ENCODE data around the gene GRIA3.
A peak's percentile ranks its signal among the peaks of the same experiment; 100 is the strongest.

Gene GRIA3

DNA sequence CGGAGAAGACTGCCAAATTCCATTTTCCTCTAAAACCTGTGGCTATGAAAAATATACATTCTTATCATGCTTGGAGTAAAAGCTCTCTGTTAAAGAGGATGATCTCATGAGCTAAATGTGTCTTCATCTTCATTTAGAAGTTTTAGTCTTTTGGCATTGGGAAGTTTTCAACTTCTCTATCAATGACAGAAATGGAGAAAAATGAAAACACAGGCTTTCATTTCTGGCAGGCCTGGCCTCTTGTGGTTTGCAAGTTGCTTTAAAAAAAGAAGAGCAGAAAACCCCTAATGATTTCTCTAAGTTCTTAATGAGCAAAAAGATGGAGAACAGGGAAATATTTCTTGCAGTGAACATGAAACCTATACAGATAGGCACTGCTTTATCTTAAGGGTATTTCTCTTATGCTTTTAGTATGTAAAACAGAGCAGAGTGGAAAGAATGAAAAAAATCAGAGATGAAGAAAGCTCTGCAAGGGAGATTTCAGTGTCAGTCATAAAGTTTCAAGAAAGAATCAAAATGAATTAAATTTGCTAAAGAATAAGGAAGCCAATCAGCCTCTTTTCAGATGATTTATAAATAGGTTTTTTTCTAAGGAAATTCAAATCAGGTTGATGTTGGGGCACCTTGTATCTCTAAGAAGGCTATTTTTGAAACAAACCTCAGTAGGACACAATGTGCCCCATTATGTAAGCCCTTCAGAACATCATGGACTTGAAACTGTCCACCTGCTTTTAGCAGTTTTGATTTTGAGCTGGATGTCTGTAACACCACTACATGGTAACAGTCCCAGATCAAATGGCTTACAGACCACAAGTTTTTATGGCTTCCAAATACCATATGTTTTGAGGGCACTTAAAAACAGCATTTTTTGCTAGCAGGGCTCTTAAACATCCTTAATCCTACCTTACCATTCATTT is 225.0 kb downstream of the GRIA3 start:
- DNase-seq (ENCODE audit: low read depth) = peak; percentile 87
- no peak overlapping the region for H3K4me3 ChIP-seq (ENCODE audit: low read length)
- TF ChIP-seq, protein P1, sequence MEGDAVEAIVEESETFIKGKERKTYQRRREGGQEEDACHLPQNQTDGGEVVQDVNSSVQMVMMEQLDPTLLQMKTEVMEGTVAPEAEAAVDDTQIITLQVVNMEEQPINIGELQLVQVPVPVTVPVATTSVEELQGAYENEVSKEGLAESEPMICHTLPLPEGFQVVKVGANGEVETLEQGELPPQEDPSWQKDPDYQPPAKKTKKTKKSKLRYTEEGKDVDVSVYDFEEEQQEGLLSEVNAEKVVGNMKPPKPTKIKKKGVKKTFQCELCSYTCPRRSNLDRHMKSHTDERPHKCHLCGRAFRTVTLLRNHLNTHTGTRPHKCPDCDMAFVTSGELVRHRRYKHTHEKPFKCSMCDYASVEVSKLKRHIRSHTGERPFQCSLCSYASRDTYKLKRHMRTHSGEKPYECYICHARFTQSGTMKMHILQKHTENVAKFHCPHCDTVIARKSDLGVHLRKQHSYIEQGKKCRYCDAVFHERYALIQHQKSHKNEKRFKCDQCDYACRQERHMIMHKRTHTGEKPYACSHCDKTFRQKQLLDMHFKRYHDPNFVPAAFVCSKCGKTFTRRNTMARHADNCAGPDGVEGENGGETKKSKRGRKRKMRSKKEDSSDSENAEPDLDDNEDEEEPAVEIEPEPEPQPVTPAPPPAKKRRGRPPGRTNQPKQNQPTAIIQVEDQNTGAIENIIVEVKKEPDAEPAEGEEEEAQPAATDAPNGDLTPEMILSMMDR (conservative IDR thresholded peaks at IDR 0.05; ENCODE audit: low read length) = no peak

DNA sequence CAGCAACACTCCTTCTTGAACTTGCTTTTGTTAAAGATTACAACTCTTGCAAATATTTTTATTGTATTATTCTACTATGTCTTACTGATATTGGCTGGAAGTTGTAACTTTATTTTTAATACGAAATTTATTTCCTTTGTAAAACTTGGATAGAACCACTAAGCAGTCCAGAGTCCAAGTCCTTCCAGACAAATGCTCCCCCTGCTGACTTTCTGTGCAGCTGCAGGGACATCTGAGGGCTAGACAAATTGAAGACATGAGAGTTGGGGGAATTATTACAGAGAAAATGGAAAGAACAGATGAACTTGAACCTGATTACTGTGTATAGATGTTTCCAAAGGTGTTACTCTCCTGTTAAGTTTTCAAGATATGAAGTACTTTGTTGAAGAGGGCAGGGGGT is 238.8 kb downstream of the GRIA3 start:
- TF ChIP-seq, protein P1 (conservative IDR thresholded peaks at IDR 0.05; ENCODE audit: low read length) = peak; percentile 76
- DNase-seq (ENCODE audit: low read depth) = peak; percentile 43
- no peak overlapping the region for H3K4me3 ChIP-seq (ENCODE audit: low read length)

DNA sequence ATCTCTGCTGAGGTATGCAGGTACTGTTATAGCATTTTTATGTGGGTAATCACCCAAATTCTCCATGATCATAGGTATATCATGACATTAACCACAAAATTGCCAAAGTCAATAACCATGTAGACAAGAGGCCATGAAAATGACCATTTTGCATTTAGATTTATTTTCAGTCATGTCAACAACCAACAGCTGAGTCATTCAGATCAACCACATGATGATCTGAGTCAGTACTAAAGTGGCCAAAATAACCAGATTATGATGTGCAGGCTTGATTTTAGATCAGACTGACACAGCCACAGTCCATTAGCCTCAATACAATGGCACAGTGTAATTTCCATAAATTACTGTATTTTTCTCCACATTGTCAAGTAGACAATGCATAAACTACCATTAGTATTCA is 240.5 kb downstream of the GRIA3 start:
- TF ChIP-seq, protein P1 (conservative IDR thresholded peaks at IDR 0.05; ENCODE audit: low read length) = no peak
- H3K4me3 ChIP-seq (ENCODE audit: low read length) = no peak overlapping the region
- peak; percentile 66 for DNase-seq (ENCODE audit: low read depth)

DNA sequence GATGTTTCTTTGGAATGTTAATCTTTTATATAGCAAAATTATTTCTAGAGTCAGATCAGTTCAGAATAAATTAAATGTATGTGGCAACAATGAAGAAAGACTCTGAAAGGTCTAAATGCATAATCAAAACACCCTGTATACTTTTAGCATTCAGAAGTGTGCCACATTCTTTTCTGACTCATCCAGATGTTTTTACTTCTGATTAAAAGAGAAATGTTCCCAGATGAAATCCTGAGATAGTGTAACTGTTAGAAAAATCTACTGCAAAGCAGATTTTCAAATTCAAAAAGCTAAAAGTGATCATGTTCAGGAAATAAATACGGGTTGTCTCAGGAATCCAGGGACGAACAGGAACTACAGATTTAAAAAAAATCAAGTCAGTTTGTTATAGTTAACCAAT is 241.4 kb downstream of the GRIA3 start:
- DNase-seq (ENCODE audit: low read depth) = peak; percentile 34
- TF ChIP-seq, protein P1 (conservative IDR thresholded peaks at IDR 0.05; ENCODE audit: low read length) = no peak
- no peak overlapping the region for H3K4me3 ChIP-seq (ENCODE audit: low read length)

DNA sequence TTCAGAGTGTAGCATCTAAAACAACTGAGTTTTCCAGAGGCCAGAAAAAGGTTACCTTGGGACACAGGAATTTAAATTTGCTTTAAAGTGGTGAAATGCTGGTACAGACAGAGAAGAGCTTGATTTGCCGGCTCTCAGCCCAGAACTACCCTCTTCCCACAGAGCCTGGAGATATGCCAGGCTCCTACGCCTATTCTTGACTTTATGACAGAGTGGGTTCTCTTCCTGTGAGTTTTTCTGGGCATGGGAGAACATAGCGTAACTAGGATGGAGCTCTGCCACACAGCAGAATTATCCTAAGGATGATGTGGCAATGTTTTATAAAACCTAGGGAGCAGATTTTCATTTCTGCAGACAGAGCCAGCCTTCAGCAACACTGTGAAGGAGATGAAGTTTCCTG is 241.8 kb downstream of the GRIA3 start:
- TF ChIP-seq, protein P1 (conservative IDR thresholded peaks at IDR 0.05; ENCODE audit: low read length) = no peak
- no peak overlapping the region for H3K4me3 ChIP-seq (ENCODE audit: low read length)
- peak; percentile 68 for DNase-seq (ENCODE audit: low read depth)

DNA sequence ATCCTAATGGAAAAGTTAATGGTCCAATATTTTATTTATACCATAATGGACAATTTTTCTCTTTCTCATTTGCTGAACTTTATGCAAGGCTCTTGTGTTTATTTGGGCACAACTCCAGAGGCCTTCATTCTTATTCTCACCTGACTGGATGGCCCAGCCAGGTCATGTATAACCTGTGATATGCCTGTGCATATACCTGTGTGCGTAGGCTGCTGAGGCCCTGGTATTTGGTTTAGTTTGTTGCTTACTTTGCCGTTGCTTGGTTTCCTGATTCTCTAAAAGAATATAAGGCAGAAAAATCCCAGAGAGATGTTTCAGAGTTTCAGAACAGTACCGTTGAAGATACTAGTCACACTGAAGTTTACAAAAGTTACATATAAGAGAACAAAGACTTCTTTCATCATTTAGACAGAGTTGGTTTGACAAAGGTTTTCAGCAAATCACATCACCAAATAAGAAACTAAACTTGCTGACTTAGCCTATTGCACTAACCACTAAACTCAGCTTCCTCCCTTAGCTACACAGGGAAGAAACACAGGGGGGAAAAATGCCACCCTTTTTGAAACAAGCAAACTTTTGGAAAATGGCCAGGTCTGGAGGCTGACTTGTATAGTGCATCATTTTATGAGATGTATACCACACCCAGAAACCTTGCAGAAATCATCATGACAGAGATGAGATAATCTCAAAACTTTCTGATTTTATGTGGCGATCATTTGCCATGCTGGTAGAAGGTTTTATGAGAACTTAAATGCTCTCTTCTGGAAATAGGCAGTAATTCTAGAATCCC is 248.5 kb downstream of the GRIA3 start:
- no peak overlapping the region for H3K4me3 ChIP-seq (ENCODE audit: low read length)
- no peak for DNase-seq (ENCODE audit: low read depth)
- TF ChIP-seq, protein P1 (conservative IDR thresholded peaks at IDR 0.05; ENCODE audit: low read length) = no peak

Measured in AG10803 (cell line).